HG02938 (cell line): ENCODE measurements around the gene ELK3.

Source experiments
- ATAC-seq: cut with Tn5 transposase; IDR thresholded peaks from one replicate; pipeline ENCODE4 v1.9.1; 2021; ENCODE audit warnings: mild to moderate bottlenecking, moderate library complexity; ENCODE audit not compliant: unreplicated experiment

ELK3 gene

DNA sequence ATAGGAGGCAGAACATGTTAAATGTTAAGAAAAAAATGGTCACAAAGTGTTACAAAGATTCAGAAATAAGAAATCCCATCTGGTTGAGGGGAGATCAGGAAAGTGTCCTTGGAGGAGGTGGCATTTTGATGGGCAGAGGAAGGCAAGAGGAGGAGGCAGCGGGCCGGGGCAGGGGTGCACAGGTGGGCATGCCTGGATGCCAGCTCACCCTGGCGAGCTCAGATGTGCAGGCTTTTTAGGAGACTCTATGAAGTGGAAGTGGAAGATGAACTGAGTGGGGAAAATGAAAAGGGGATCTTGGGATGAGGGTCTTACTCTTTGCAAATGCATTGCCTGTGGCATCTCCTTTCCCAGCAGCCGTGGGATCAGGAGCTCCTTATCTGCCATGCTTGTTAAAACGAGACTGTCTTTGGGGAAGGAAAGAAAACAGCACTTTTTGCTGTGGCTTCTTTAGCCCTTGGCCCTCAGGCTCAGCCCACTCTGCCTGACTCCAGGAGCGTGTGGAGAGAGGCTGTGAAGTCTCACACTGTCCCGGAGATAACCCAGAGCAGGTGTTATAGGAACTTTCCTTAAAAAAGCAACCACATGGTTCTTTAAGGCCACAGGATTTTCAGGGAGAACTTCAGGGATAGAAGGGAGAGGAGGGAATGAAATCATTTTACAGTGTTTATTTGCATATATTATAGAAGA is 62.6 kb downstream of the ELK3 start:
- ATAC-seq: no peak

DNA sequence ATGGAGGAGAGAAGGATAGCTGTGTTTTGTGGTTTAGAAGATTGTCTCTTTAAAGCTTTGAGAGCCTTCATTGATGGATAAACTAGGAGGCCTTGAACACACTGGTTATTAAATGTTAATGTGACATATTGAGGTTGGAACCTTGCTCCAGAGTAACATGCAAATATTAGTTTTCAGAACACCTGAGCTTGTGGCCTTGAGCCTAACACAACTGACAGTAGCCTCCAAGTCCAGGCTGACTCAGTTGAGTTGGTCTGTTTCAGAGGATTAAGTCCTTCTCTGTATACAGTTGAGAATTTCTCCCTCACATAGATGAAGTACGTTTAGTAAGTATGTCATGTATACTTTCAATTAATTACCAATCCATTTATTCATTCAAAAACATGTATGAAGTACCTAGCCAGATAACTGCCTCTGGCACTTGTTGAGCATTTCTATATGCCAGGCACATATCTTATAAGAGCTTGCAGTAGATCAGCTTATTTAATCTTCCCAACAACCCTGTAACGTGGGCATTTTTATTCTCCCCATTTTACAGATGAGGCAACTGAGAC is 63.5 kb downstream of the ELK3 start:
- no peak for ATAC-seq

DNA sequence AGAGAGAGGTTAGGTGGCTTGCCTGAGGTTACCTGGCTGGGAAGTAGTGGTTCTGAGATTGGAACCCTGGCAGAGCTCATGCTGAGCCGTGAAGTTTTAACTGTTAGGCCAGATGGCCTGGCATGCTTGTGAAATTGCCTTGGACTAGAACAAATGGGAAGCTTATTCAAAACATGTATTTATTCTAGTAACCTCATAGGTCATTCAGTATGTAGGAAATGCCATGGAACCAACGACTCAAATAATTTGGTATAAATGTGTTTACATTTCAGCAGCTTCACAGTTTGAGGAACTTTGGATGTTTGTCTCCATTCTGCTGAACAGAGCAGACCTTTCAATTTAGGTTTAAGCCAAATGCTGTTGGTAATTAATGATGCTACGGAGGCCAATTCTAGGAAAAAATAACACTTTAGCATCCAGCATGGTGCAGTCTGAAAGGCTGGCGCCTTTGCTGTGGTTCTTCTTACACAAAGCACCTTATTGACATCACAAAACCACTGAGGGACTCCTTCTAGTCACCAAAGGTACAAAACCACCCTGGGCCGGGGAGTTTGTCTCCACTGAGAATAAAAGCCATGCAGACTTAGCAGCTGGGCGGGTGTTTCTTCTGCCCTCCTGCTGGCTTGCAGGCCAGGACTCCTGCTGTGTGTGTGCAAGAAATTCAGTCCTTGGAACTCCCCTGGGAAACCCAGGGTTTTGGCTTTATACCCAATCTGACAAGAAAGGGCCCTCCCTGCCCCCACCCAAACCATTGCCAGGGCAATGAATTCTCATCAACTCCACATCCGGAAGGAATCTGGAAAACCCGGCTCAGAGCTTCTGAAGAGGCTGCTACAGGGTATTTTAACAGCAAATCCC is 64.2 kb downstream of the ELK3 start:
- ATAC-seq: no peak

DNA sequence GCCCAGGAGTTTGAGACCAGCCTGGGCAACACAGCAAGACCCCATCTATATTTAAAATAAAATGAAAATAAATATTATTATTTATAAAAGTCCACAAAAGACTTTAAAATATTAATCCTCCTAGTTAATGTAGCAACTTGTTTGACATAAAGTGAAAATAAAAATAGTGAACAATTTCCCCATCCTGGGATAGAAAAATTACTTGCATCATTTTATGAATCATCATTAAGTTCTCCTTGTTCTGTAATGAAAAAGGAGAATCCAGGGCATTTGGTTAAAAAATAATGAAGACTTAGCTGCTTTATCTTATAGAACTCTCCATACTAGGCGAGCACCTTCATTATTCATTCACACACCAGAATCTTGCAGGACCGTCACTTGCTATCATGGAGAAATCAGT is 66.1 kb downstream of the ELK3 start:
- ATAC-seq: no peak

DNA sequence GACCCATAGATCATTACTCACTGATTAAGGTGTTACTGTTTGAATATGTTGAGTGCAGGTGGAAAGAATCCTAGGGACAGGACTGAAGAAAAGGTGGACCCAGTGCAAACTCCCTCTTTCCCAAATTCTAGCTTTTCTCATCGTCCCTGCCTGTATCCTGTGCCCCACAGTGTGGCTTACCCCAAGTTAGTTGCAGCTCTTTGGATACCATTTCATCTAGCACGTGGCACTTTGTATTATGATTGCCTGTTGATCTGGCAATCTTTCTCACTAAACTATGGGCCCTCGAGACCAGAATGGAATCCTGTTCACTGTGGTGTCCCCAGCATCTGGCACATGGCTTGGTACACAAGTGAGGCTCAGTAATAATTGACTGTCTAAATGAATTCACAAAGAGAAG is 66.5 kb downstream of the ELK3 start:
- no peak for ATAC-seq

DNA sequence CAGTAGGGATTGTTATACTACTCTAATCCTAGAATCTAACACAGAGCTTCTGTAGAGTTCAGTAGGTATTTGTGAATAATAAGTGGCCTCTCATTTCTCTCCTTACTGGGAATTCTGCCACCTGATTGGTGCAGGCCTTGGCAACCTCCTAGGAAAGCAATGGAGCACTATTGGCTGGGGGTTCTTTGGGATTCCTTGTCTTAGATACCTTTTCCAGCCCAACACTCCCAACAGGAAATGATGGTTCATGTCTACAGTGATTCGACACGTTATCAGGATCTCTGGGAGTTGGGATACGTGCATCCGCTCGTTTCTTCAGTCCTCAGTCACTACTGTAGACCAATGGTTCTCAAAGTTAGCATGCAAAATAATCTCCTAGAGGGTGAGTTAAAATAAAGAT is 67.4 kb downstream of the ELK3 start:
- ATAC-seq: no peak

GRCh38 chr12:96263449-96263902 is 69.3 kb downstream of the ELK3 start:
- ATAC-seq: no peak

DNA sequence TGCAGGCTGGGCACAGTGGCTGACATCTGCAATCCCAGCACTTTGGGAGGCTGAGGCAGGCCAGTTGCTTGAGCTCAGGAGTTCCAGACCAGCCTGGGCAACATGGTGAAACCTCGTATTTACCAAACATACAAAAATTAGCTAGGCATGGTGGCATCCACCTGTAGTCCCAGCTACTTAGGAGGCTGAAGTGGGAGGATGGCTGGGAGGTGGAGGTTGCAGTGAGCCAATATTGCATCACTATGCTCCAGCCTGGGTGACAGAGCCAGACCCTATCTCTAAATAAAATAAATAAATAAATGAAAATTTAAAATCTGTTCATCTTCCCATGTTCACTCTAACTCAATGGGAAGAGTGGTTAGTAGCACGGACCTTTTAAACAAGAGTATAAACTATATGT is 71.2 kb downstream of the ELK3 start:
- no peak for ATAC-seq

DNA sequence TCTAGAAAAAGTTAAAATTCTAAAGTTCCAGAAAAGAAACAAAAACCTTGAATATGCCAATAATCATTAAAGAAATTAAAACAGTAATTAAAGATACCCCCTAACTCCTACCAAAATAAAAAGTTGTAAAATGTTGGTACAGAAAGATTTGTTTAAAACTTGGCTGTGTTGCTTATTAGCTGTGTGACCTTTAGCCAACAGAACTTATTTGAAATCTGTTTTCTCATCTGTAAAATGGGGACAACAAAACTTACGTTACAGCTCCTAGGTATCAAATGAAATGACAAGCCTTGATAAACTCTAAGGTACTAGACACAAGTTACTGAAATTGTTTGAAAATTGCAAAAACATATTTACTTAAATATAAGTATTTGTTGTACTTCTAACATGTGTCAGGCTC is 71.7 kb downstream of the ELK3 start:
- ATAC-seq: no peak

DNA sequence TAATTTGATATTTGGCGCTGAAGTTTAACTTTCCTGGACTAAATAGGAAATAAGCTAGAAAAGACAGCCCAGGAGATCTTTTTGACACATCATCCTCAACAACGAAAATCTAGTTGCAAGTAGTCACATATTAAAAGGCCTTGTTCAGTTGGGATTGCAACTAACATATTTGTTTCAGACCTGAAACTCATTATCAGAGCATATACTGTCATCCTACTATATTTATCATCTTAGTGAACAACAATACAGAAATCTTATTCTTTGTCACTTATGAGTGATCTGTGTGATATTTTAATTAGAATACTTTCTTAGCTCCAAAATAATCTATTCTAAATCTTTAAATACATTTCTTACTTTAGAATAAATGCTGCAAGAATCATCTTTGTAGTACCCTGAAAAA is 72.1 kb downstream of the ELK3 start:
- no peak for ATAC-seq

DNA sequence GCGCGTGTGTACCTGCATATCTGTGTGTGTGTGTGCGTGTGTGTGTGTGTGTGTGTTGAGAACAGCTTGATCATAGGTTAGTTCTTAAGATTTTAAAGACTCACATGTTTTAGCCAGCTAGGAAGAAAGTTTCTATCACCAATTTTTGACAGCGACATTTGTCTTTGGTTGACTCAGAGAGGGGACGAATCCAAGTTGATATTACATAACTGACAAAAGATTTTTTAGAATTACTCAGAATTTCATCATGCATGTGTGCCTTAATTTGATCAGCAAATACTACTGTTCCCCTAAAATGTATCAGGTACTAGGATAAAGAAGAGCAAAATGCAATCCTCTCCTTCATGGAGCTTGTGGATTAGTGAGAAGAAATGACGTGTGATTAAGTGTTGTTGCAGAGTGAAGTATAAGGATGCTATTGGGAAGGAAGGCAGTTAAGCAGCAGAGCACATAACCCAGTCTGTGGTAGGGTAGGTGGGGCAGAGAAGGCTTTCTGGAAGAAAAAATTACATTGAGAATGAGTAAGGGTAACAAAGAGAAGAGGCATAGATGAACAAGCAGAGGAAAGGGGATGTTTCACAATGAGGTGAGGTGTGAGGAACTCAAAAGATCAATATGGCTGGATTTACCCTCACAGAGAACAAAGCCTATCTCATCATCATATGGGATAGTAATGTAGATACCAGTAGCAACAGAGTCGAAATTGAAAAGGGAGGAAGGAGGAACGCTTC is 77.5 kb downstream of the ELK3 start:
- no peak for ATAC-seq

DNA sequence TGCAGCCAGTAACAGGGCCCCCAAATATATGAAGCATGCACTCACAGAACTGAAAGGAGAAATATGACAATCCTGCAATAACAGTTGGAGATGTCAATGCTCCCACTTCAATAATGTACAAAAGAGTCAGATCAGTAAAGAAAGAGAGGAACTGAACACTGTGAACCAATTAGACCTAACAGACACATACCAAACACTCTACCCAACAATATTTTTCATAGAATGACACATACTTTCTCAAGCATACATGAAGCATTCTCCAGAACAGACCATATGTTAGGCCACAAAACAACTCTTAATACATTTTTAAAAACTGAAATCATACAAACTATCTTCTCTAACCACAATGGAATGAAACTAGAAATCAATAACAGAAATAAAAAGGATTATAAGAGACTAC is 80.2 kb downstream of the ELK3 start:
- ATAC-seq: peak; percentile 91

DNA sequence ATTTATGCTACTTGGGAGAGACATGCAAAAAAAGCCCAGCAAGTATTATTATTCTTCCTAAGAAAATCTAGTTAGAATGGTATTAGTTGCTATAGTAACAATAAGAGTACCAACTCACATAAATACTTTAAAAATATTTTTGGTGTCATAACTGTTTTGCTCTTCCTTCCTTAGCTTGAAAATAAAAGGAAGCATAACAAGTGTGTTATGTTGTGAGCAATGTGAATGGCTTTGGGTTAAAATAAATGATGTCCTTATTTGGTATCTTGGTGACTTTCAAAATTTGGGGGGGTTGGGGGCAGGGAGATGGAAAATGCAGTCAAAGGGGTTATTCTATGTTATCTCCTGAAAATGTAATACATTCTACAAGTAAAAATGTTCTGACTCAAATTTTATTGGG is 91.0 kb downstream of the ELK3 start:
- ATAC-seq: no peak

GRCh38 chr12:96289067-96289466 is 94.9 kb downstream of the ELK3 start:
- no peak for ATAC-seq

GRCh38 chr12:96293093-96293492 is 98.9 kb downstream of the ELK3 start:
- ATAC-seq: no peak

DNA sequence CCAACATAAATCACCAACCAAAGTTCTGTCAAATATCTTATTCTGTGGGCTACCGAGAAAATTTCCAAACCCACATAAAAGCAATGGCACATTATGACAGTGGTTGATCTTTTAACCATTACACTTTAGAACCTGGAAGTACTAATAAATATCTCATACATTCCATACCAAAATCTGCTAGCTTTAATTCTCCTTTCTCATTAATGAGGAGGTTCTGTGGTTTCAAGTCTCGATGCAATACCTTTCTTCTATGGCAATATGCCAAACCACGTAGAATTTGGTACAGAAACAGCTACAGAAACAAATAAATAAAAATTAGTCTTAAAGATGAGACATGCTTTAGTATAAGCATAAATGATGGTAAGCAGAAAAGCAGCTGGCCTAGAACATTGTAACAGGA is 100.7 kb downstream of the ELK3 start:
- ATAC-seq: no peak

DNA sequence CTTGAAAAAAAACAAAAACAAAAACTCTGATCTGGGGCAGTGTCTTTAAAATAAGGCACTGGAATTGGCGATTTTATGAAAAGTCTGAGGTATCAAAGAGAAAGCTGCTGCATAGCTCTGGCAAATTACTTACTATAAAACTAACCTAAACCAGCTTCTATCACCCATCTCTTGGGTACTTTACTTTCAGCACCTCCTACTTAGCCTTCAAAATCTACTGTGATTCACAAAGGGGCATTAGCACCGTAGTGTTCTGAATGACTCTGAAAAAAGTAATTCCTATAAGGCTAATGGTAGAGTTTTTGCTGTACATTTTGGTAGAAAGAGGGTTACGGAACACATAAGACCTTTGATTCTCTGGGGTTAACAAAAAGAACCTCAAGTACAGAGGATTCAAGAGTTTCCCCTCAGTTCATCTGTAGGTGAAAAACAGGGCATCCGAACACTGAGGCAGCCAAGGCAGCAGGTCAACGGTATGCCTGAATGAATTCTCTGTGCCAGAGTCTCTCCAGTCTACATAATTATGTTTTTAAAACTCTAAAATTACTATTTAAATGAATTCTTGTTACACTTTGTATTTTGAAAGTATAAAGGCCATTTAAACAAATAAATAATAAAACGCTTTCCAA is 101.5 kb downstream of the ELK3 start:
- ATAC-seq: no peak

DNA sequence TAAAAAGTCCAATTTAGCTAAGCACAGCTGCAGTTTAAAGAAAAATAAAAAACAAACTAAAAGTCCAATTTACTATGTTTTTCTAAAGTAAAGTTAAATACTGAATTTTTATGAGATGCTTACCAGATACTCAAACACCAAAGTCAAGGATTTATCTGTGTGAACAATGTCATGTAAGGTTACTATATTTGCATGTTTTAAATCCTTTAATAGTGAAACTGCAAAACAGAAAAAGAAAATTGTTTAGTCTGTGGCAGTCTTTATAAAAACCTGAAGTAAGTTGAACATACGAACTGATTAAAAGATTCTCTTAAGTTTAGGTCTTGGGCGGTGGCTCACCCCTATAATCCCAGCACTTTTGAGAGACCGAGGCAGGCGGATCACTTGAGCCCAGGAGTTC is 103.3 kb downstream of the ELK3 start:
- ATAC-seq: no peak

- no peak for ATAC-seq
Measured at GRCh38 chr12:96300064-96300463, 105.9 kb downstream of the ELK3 start.

GRCh38 chr12:96301732-96302131 is 107.6 kb downstream of the ELK3 start:
- no peak for ATAC-seq
